Hepatocyte (in vitro differentiated cells): ENCODE data around the gene SPATA19. TPM values are rescaled to one million over a fixed set of nuclear protein-coding genes. Genes with fewer than 3 reads are reported as not detected.

Source experiments
- DNase-seq: peaks from one replicate; pipeline ENCODE4 v3.0.0-alpha.2; 2016; ENCODE audit warnings: low spot score
- H2AFZ ChIP-seq: fragments of 200-600 bp; sonication (generic); 2 replicates; pipeline ENCODE4 v1.6.0; 2016; ENCODE audit warnings: antibody characterized with exemption, mild to moderate bottlenecking
- H3K27ac ChIP-seq: fragments of 200-600 bp; sonication (generic); 2 replicates; pipeline ENCODE4 v1.5.1; 2016; ENCODE audit warnings: mild to moderate bottlenecking
- H3K27me3 ChIP-seq: fragments of 200-600 bp; sonication (generic); 2 replicates; pipeline ENCODE4 v1.6.1; 2016
- H3K36me3 ChIP-seq: fragments of 200-600 bp; sonication (generic); replicated peaks from 2 replicates; pipeline ENCODE4 v1.5.1; 2016; ENCODE audit warnings: low read depth; ENCODE audit not compliant: insufficient read depth
- H3K4me1 ChIP-seq: fragments of 200-600 bp; sonication (generic); 2 replicates; pipeline ENCODE4 v1.5.1; 2016; ENCODE audit warnings: mild to moderate bottlenecking, moderate library complexity; ENCODE audit not compliant: insufficient read depth
- H3K4me2 ChIP-seq: fragments of 200-600 bp; sonication (generic); 2 replicates; pipeline ENCODE4 v1.6.0; 2016
- H3K4me3 ChIP-seq: fragments of 200-600 bp; sonication (generic); 2 replicates; pipeline ENCODE4 v1.5.1; 2016; ENCODE audit warnings: mild to moderate bottlenecking
- H3K79me2 ChIP-seq: fragments of 200-600 bp; sonication (generic); 2 replicates; pipeline ENCODE4 v1.6.0; 2017; ENCODE audit warnings: mild to moderate bottlenecking
- H3K9me2 ChIP-seq: fragments of 200-600 bp; sonication (generic); replicated peaks from 2 replicates; pipeline ENCODE4 v1.6.0; 2017; ENCODE audit warnings: mild to moderate bottlenecking; ENCODE audit not compliant: insufficient read depth
- H3K9me3 ChIP-seq: fragments of 200-600 bp; sonication (generic); 2 replicates; pipeline ENCODE4 v1.5.1; 2016; ENCODE audit warnings: low read depth, mild to moderate bottlenecking
- H4K20me1 ChIP-seq: fragments of 200-600 bp; sonication (generic); 2 replicates; pipeline ENCODE4 v1.6.0; 2016; ENCODE audit warnings: mild to moderate bottlenecking; ENCODE audit not compliant: insufficient read depth, poor library complexity, severe bottlenecking
- CTCF ChIP-seq: fragments of 200-600 bp; sonication (generic); IDR thresholded peaks from 2 replicates; pipeline ENCODE4 v1.5.1; 2016; ENCODE audit warnings: antibody characterized with exemption, mild to moderate bottlenecking; ENCODE audit not compliant: poor library complexity
- EZH2 ChIP-seq: fragments of 200-600 bp; sonication (generic); IDR thresholded peaks from 2 replicates; pipeline ENCODE4 v1.6.1; 2016; ENCODE audit warnings: antibody characterized with exemption, mild to moderate bottlenecking, borderline replicate concordance
- EZH2phosphoT487 ChIP-seq: fragments of 200-600 bp; sonication (generic); IDR thresholded peaks from one replicate; pipeline ENCODE4 v1.6.1; 2018; ENCODE audit warnings: antibody characterized with exemption, mild to moderate bottlenecking, low read depth, moderate library complexity; ENCODE audit not compliant: unreplicated experiment, severe bottlenecking
- WGBS: methylation state at CpG from one replicate; pipeline ENCODE4 v1.1.6; 2016; ENCODE audit warnings: low lambda C conversion rate; ENCODE audit errors: missing lambda C conversion rate; 5-methylcytosine and 5-hydroxymethylcytosine counted together
- polyA plus RNA-seq: library from polyadenylated mRNA; unstranded; fragments of >200 nt; fragmentation: Nextera tagmentation; extraction: Ambion mirVana; gene quantifications from 2 replicates; pipeline ENCODE4 v1.2.1, GENCODE V29; 2016
- total RNA-seq: library from RNA; depleted of rRNA; stranded (reverse); fragments of >200 nt; gene quantifications from 2 replicates; pipeline ENCODE4 v1.2.3, GENCODE V29; 2014

SPATA19 gene
- total and polyA plus RNA-seq, 2 experiments from 2014 or later = not detected

- 94% methylated on average over 42 of the region's 53 CpGs for WGBS
- no peaks in the 10 kb centered on the region for H4K20me1 ChIP-seq
- H3K79me2 ChIP-seq = no peaks in the 10 kb centered on the region
- no peaks in the 10 kb centered on the region for H3K4me1 ChIP-seq
- no peaks in the 10 kb centered on the region for H3K27me3 ChIP-seq
- DNase-seq = no peak
- no peaks in the 10 kb centered on the region for H3K9me3 ChIP-seq
- H3K4me2 ChIP-seq = no peak overlapping the region
- no peak overlapping the region for H2AFZ ChIP-seq
- no peak for TF ChIP-seq EZH2
- no peak for TF ChIP-seq CTCF
- no peak for TF ChIP-seq EZH2phosphoT487
- no peaks in the 10 kb centered on the region for H3K36me3 ChIP-seq
- no peaks in the 10 kb centered on the region for H3K9me2 ChIP-seq
- H3K4me3 ChIP-seq = no peak overlapping the region
- no peak overlapping the region for H3K27ac ChIP-seq
Observed at GRCh38 chr11:133832096-133832990, 13.0 kb downstream of the SPATA19 start.

GRCh38 chr11:133830931-133831907, 14.1 kb downstream of the SPATA19 start:
- H3K36me3 ChIP-seq = no peaks in the 10 kb centered on the region
- no peak overlapping the region for H3K27ac ChIP-seq
- 80% methylated on average over 8 of the region's 8 CpGs for WGBS
- no peak for DNase-seq
- no peaks in the 10 kb centered on the region for H3K9me2 ChIP-seq
- TF ChIP-seq EZH2phosphoT487 = no peak
- TF ChIP-seq EZH2 = no peak
- TF ChIP-seq CTCF = peak; percentile 26
- H4K20me1 ChIP-seq = no peaks in the 10 kb centered on the region
- H3K4me3 ChIP-seq = no peak overlapping the region
- no peak overlapping the region for H3K4me2 ChIP-seq
- H3K4me1 ChIP-seq = no peaks in the 10 kb centered on the region
- peaks cover 2% of the 10 kb centered on the region for H3K27me3 ChIP-seq
- H3K9me3 ChIP-seq = no peaks in the 10 kb centered on the region
- H2AFZ ChIP-seq = no peak overlapping the region
- H3K79me2 ChIP-seq = no peaks in the 10 kb centered on the region

- Histone ChIP-seq H3K4me2 (no peak overlapping the region), H3K27me3 (peaks cover 3% of the 10 kb centered on the region), H3K9me3 (no peaks in the 10 kb centered on the region), H3K9me2 (no peaks in the 10 kb centered on the region), H2AFZ (no peak overlapping the region), H3K36me3 (no peaks in the 10 kb centered on the region), H3K4me3 (no peak overlapping the region), H3K79me2 (no peaks in the 10 kb centered on the region), H4K20me1 (no peaks in the 10 kb centered on the region), H3K4me1 (no peaks in the 10 kb centered on the region), H3K27ac (no peak overlapping the region)
- DNase-seq = no peak
- TF ChIP-seq EZH2phosphoT487 (no peak), CTCF (no peak), EZH2 (no peak)
- 91% methylated on average over 2 of the region's 2 CpGs for WGBS
Observed at GRCh38 chr11:133829566-133829965, 15.7 kb downstream of the SPATA19 start.
